Cerebellar cortex (tissue), 1 donor: ENCODE results near the gene KDM3B.
A peak's percentile ranks its signal among the peaks of the same experiment; 100 is the strongest.
"Not testable (repeated sequence)": the region's sequence is repeated elsewhere in the genome, so short reads cannot be mapped to it uniquely, and the experiment has no call there.

Experiments used
- DNase-seq: peaks from one replicate; pipeline ENCODE4 v3.0.0-alpha.2; 2015; ENCODE audit warnings: low spot score

Gene KDM3B

DNA sequence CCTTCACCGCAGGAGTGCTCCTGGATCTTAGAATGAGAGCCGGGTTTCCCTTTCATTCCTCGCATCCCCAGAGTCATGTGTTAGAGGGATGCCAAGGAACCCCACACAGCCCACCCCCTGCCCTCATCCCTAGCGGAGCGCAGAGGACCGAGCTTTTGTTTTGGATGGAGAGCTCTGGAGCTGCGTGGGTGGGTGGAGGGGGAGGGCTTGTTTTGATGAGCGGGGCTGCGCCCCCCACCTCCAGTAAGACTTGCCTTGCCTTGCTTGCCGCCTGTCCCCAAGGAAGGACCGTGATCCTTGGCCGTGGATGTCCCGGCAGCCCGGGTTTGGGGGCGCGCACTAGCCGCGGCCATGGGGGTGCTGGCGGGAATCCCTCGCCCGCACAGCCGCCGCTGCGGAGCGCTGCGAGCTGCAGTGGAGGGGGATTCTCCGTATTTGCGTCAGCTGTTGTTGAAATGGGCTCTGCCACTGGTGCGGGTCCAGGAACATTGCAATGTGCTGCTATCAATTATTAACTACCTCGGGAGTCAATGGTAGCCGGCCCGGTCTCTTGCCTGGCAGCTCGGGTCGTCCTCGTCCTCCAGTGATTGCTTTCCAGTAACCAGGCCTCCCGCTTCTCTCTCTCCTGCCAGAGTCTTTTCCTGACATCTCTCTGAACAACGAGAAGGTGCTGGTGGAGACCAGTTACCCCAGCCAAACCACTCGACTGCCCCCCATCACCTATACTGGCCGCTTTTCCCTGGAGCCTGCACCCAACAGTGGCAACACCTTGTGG lies 113.8 kb downstream of the KDM3B start:
- no peak for DNase-seq

DNA sequence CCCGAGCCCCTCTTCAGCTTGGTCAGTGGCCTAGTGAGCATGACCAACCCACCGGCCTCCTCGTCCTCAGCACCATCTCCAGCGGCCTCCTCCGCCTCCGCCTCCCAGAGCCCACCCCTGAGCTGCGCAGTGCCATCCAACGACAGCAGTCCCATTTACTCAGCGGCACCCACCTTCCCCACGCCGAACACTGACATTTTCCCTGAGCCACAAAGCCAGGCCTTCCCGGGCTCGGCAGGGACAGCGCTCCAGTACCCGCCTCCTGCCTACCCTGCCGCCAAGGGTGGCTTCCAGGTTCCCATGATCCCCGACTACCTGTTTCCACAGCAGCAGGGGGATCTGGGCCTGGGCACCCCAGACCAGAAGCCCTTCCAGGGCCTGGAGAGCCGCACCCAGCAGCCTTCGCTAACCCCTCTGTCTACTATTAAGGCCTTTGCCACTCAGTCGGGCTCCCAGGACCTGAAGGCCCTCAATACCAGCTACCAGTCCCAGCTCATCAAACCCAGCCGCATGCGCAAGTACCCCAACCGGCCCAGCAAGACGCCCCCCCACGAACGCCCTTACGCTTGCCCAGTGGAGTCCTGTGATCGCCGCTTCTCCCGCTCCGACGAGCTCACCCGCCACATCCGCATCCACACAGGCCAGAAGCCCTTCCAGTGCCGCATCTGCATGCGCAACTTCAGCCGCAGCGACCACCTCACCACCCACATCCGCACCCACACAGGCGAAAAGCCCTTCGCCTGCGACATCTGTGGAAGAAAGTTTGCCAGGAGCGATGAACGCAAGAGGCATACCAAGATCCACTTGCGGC lies 114.6 kb downstream of the KDM3B start:
- DNase-seq = no peak

DNA sequence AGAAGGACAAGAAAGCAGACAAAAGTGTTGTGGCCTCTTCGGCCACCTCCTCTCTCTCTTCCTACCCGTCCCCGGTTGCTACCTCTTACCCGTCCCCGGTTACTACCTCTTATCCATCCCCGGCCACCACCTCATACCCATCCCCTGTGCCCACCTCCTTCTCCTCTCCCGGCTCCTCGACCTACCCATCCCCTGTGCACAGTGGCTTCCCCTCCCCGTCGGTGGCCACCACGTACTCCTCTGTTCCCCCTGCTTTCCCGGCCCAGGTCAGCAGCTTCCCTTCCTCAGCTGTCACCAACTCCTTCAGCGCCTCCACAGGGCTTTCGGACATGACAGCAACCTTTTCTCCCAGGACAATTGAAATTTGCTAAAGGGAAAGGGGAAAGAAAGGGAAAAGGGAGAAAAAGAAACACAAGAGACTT lies 115.2 kb downstream of the KDM3B start:
- DNase-seq = no peak

DNA sequence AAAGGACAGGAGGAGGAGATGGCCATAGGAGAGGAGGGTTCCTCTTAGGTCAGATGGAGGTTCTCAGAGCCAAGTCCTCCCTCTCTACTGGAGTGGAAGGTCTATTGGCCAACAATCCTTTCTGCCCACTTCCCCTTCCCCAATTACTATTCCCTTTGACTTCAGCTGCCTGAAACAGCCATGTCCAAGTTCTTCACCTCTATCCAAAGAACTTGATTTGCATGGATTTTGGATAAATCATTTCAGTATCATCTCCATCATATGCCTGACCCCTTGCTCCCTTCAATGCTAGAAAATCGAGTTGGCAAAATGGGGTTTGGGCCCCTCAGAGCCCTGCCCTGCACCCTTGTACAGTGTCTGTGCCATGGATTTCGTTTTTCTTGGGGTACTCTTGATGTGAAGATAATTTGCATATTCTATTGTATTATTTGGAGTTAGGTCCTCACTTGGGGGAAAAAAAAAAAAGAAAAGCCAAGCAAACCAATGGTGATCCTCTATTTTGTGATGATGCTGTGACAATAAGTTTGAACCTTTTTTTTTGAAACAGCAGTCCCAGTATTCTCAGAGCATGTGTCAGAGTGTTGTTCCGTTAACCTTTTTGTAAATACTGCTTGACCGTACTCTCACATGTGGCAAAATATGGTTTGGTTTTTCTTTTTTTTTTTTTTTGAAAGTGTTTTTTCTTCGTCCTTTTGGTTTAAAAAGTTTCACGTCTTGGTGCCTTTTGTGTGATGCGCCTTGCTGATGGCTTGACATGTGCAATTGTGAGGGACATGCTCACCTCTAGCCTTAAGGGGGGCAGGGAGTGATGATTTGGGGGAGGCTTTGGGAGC lies 115.9 kb downstream of the KDM3B start:
- no peak for DNase-seq

DNA sequence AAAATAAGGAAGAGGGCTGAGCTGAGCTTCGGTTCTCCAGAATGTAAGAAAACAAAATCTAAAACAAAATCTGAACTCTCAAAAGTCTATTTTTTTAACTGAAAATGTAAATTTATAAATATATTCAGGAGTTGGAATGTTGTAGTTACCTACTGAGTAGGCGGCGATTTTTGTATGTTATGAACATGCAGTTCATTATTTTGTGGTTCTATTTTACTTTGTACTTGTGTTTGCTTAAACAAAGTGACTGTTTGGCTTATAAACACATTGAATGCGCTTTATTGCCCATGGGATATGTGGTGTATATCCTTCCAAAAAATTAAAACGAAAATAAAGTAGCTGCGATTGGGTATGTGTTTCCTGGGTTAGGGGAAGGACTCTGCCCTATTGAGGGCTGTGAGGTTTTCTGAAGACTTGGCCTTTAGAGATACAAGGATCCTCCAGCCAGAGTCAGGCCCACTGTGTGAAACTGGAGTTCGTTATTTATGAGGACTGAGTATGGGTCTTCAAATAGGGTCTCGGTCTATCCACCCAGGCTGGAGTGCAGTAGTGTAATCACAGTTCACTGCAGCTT lies 116.6 kb downstream of the KDM3B start:
- no peak for DNase-seq

GRCh38 chr5:138469540-138470321 lies 117.2 kb downstream of the KDM3B start:
- peak; percentile 56 for DNase-seq

DNA sequence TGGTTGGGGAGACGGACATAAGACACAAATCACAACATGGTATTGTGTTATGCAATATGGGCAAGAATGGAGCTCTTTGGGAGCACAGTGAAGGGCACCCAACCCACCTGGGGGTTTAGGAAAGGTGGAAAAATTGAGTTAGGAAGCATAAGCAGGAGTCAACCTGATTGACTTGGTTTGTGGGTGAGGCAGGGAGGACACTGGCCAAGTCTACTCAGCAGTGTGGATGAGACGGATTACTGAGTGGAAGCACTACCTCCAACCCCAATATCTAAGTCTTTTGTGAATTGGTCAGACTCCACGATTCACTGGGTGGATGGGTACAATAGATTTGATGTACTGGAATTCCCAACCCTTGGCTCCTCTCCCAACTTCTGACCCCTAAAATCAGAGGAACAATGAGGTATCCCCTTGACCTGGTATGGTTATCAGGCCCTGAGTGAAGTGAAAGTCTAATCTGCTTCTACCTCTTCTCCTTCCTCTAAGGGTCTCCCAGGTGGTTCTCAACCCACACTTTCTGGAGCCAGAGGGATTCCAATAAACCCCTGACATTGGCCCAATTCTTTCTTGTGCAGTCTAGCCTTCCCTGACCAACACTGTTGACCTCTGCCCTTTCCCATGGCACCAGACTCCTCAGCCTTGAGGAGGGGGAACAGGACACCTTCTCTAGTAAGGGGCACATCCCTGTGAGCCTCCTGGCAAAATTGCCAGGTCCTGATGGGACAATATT lies 118.0 kb downstream of the KDM3B start:
- DNase-seq = no peak

GRCh38 chr5:138471052-138471361 lies 118.5 kb downstream of the KDM3B start:
- DNase-seq = no peak

DNA sequence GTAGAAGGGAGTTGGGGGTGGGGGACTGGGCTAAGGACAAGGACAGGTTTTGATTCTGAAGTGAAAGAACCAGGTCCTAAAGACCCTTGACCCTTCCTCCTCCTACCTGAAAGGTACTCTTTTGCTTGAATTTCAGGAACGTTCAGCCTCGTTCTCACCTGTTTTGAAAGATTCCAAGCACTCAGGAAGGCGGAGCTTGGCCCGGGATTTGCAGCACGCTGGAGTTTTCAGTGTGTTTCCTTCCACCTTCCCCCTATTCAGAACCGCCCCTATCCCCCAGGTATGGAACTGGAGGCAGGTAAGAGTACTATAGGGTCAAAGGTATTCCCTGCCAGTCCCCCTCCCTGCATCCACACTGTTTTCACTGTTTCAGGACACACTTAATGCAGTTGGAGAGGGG lies 119.9 kb downstream of the KDM3B start:
- no peak for DNase-seq

GRCh38 chr5:138473151-138473550 lies 120.7 kb downstream of the KDM3B start:
- not testable (repeated sequence) for DNase-seq

GRCh38 chr5:138476918-138477317 lies 124.4 kb downstream of the KDM3B start:
- DNase-seq = no peak

DNA sequence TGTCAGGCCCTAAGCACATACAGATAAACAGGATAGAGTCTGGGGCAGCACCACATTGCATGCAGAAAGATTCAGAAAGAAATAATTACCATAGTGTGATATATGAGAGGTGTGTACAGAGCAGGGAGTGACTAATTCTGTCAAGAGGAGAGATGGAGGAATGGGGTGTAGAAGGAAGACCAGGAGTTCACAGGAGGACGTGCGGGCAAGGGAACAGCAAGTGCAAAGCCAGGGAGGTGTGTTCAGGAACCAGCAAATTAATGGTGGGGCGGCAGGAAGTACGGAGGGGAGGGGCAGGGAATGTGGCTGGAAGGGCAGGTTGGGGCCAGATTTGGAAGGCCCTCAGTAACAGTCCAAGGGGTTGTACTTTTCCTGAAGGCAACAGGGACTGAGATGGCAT lies 130.2 kb downstream of the KDM3B start:
- DNase-seq = no peak
